ENCODE data around the gene MTPN.

MTPN gene, protein sequence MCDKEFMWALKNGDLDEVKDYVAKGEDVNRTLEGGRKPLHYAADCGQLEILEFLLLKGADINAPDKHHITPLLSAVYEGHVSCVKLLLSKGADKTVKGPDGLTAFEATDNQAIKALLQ

DNA sequence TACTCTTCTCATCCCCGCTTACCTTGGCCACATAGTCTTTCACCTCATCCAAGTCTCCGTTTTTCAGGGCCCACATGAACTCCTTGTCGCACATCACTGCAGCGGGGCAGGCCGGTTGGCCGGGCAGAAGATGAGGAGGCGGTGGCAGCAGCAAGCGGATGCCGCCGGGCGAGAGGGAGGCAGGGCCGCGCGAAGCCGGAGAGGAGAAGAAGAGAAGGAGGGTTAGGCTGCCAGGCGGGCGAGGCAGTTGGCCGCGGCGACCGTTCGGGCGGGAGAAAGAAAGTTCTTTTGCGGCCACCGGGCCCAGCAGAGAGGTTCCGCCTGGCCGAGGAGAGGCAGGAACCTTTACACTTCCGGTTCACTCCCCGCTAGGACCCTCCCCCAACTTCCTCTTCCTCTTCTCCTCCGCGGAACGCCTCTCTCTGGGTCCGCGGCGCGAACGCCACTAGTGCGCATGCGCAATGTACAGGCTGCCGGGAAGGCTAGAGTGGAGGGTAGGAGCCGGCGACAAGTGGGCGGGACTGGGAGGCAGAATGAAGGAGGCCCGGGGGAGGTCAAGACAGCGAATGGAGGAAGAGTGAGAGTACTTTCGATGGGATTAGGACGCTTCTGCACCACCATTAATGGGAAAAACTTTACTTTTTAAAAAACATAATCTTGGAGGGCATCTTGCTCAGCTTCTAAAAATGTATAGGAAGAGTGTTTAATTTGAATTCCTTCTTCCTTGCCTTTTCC is at the start of gene MTPN:
TSS of gene MTPN (minus strand) at position 353 of the 735 bp plus-strand sequence. CDS start at position 94, 259 bp downstream.
- DNase-seq: peak; percentile 96

DNA sequence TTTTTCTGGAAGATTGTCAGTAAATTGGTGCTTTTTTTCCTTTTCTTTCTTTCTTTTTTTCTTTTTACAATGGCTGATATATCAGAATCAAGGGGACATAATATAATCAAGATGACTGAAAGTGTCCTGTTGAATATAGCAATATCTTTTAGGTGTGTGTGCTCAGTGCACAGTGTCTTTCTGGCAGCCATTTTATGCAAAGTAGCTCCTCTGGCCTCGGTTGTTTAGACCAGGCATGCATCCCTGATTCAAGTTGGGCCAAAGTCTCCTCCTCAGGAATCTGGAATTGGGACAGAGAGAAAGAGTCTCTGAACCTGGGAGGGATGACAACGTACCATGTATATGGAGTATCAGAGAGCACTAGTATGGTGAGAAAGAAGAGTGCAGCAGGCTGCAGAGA is 49.0 kb upstream of the MTPN start:
- no peak for DNase-seq

DNA sequence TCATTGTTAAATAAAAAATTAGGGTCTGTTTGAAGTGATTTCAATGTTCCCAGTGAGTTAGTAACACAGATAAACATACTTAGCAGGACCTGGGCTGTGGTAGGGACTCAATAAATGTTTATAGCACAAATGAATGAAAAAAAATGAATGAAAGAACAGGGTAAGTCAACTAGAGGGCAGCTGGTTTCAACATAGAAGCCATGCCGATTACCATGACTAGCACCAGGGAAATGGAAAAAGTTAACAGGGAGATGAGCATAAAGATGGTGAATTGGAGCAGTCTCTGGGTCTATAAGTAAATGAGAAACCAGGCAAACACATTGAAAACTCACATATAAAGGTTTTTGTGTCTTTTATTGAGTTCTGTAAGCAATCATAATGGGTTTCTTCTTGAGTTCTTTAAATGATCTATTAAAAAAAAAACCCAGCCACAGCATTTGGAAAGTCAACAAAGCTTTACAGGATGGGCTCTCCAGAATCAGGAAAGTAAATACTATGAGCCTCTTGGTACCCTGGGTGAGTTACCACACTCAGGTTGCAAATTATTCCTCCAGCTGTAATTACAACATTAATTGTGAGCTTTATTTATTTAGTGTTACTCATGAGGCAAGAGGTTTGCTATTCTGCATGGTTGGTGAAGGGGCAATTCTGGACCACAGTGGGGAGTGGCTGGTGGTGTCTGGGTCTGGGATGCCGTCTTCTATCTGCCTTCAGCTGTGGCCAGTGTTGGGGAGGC is 46.1 kb upstream of the MTPN start:
- DNase-seq: no peak

DNA sequence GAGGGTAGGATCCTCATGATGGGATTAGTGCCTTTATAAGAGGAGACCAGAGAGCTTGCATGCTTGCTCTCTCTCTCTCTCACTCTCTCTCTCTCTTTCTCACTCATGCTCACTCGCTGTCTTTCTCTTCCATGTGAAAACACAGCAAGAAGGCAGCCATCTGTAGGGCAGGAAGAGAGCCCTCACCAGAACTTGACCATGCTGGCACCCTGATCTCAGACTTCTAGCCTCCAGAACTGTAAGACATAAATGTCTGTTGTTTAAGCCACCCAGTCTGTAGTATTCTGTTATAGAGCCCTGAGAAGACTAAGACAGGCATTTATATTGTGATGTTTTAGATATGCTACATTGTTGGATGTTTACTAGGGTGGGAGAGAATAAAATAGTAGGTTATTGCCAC is 43.4 kb upstream of the MTPN start:
- DNase-seq: no peak

DNA sequence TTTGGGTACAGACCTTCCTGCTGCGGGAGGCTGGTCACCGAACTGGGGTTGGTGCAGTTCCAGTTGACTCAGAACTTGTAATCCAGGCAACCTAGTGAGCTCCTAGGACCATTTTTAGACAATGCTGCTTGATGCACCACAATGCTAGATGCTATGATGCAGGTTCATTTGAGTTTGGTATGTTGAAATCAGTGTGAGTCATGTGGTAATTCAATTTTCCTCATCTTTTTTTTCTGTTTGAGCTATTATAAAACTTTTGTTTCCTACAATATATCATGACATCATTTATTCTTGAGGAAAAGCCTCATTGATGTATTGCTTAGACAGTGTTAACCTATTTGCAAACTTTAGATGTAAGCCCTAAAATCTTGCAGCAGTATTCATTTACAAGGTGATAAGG is 40.9 kb upstream of the MTPN start:
- DNase-seq: no peak

DNA sequence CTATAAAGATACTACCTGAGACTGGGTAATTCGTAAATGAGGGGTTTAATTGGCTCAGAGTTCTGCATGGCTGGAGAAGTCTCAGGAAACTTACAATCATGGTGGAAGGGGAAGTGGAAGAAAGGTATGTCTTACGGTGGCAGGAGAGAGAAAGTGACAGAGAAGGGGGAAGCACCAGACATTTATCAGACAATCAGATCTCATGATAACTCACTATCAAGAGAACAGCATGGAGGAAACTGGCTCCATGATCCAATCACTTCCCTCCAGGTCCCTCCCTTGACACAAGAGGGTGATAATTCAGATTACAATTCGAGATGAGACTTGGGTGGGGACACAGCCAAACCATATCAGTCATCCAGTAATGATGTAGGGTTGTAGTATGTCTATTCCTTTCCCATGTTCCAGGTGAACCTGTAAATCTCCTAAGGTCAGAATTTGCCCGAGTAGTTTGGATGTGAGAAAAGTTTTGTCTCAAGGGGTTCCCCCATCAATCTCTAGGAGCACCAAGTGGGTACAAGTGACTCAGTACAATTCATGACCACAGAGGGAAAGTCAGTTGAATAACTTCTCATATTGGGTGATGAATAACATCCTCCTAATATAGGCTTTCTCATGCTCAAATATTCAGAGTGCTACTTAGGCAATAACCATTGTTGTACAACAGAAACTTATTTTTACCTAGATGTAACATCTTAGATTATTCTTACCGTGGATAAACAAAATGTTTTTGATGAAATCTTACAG is 39.7 kb upstream of the MTPN start:
- DNase-seq: no peak

DNA sequence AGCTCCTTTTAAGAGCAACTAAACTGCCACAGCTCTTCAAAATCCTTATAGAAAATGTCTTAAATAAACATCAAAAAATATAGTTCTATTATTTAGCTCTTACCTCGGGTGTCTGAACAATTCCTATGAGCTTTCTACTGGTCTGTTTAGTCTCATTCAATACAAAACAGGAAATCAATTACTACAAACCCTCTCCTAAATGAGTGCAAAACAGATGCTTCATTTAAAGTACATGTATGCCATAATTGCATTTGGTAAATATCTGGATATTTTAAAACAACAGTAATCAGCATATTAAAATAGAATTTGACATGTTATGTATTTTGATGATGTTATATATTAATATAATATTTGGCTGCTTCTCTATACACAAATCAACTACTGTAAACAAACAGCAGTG is 38.5 kb upstream of the MTPN start:
- no peak for DNase-seq

DNA sequence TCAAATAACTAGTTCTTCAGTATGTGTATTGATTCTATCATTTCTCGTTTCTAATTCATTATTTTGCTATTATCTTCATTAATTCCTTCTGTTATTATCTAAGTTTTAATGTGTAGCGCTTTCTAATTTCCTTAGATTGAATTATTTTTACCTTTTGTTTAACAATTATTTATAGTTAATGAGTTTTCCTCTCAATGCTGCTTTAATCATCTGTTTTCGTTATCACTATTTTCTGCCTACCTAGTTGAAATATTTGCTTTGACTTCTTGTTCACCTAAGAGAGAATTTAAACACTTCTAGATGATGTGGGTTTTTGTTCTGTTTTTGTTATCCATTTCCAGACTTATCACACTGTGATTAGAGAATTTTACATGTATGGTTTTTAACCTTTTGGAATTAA is 37.5 kb upstream of the MTPN start:
- DNase-seq: no peak

DNA sequence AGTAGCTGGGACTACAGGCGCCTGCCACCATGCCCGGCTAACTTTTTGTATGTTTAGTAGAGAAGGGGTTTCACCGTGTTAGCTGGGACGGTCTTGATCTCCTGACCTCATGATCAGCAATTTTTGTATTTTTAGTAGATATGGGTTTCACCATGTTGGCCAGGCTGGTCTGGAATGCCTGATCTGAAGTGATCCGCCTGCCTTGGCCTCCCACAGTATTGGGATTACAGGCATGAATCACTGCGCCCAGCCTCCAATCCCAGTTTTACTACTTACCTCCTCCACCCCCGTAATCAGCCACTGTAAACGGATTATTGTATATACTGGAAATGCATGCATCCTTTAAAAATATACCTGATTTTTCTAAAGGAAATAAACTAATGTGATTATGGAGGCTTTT is 35.1 kb upstream of the MTPN start:
- no peak for DNase-seq

DNA sequence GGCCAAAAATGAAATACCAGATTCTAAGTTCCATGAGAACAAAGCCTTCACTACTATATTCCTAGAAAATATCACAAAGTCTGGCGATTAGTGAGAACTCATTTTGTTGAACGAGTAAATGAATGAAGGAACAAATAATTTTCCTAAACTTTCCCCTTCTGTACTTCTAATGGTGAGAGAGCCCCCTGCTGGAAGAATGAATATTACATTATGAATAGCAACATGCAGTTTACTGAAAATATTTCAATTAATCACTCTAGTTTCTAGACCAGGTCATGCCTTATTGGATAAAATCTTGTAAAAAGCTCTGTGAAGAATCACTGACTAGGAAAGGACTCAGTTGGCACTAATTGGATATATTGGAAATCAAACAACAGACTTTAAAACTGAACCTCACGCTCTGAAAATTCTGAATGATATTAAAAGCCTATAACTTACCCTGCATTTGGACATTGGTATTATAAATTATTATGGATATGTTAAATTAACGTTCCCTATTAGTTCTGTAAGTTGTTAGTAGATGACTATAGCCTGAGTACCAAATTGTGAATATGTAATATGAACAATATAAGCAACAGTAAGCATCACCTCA is 32.4 kb upstream of the MTPN start:
- DNase-seq: no peak

DNA sequence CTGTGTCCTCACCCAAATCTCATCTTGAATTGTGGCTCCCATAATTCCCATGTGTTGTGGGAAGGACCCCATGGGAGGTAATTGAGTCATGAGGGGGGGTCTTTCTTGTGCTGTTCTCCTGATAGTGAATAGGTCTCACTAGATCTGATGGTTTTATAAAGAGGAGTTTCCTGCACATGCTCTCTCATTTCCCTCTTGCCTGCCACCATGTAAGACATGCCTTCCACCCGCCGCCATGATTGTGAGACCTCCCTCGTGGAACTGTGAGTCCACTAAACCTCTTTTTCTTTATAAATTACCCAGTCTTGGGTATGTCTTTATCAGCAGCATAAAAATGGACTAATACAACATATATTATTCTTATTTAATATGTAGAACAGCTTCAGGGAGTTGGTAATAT is 29.0 kb upstream of the MTPN start:
- DNase-seq: no peak

DNA sequence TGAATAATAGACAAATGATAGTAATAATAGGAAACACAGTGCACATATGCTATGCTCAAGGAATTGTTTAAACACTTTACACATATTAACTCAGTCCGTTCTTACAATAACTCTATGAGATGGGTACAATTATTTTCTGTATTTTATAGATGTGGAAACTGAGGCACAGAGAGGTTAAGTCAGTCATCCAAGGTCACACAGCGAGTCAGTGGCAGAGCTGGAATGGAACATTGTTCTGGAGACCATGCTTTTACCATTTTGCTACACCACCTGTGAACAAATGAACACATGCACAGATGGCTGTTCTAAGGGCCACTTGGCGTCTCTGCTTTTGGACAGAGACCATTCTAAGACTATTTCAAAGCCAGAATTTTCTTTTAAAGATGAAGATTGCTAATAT is 26.9 kb upstream of the MTPN start:
- DNase-seq: no peak

DNA sequence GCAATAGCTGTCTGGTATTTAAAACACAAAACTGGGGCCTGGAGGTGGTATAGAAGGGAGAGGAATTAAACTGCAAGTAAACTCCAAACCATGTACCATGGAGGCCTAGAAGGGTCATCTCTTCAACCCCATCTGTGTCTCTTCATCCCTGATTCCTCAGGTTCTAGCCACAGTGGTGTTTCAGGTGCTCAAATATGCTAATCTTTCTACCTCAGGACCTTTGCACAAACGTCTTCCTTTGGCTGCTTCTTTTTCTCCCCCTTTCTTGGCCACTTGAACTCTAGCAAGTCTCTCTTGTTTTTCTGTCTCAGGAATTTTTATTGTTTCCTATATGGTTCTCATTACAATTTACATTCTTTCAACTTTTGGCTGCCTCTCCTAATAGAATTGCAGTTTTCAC is 25.6 kb upstream of the MTPN start:
- no peak for DNase-seq

DNA sequence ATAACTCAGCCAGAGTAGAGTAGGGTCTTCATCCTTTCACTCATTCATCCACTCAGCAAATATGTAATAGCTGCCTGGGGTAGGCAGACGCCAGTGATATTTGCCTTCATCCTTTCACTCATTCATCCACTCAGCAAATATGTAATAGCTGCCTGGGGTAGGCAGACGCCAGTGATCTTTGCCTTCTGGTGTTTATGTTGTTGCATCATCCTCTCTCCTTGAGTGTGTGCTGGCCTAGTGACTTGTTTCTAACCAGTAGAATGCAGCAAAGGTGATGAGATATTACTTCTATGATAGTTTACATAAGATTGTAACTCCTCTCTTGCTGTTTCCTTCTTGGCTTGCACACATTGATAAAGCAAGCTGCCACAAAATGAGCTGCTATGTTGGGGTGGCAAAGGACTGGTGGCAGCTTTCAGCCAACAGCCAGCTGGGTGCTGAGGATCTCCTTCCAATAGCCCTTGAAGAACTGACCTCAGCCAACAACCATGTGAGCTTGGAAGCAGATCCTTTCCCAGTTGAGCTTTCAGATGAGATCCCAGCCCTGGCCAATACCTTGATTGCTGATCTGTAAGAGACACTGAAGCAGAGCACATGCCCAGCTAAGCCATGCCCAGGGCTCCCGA is 23.2 kb upstream of the MTPN start:
- DNase-seq: no peak

DNA sequence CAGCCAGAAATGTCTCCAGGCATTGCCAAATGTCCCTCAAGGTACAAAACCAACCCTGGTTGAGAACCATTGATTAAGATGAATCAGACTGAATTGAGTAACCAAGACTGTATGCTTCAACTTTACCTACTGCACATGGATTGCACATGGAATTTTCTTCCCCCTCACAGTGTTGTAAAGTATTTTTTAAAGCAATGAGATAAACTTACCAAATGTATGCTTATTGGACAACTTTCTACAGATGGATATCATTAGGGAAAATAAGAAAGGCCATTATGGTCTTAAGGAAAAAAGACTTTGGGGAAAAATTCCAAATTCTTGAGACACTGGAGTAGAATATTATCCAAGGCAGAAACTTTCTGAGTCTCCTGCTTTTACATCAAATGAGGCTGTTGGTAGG is 20.9 kb upstream of the MTPN start:
- DNase-seq: no peak

DNA sequence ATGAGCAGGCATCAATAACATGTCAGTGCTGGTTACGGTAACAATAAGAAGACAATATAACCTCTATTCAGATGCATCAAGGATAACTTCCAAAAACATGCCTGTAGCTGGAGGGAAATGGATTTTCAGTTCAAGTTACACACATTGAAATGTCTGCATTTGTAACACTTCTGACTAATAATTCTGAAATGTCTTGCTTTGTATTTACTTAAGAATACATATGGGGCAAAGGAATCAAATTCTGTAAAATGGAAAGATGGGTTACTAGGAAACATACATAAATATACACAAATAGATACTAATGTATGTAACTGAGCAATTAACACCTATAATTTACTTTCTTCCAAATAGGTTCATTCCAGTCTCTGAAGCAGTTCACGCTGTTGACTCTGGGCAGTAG is 18.6 kb upstream of the MTPN start:
- no peak for DNase-seq

DNA sequence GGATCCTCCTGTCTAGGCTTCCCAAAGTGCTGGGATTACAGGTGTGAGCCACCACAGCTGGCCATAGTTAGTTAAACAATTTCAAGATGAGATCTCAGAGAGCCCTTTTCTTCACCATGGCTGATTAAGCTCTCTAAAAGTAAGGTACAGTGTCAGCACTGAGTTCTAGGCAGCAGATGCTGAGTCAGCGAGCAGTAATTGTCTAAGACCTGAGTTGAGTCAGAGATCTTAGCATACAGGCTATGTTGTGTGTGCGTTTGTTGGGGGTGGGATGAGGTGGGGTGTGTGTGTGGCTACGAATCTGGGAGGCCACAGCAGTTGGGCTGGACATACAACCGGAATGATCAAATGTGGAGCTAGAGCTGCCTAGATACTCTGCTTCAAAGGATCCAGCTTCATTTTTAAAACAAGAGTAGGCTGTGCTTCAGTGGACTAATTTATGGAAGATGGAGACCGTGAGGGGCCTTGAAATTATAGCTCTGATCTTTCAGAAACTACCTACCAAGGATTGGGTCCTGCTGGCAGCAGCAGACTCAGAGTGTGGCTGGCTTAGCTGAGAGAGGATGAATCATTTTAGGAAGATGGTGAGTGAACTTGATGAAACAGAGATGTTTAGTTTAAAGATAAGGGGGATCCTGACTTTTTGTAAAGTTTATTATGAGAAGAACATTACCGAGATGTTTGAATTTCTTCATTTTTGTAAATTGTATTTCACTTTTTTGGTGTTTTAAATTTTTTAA is 17.5 kb upstream of the MTPN start:
- DNase-seq: no peak

DNA sequence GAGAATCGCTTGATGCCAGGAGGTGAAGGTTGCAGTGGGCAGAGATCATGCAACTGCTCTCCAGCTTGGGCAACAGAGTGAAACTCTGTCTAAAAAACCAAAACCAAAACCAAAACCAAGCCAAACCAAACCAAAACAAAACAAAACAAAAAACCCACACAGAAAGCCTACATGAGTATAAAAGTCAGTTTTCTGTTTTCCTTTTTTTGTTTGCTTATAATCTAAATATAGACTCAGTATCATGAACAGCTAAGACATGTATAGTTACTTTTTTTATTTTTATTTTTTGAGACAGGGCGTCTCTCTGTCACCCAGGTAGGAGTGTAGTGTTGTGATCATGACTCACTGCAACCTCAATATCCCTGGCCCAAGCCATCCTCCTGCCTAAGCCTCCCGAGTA is 16.8 kb upstream of the MTPN start:
- no peak for DNase-seq

DNA sequence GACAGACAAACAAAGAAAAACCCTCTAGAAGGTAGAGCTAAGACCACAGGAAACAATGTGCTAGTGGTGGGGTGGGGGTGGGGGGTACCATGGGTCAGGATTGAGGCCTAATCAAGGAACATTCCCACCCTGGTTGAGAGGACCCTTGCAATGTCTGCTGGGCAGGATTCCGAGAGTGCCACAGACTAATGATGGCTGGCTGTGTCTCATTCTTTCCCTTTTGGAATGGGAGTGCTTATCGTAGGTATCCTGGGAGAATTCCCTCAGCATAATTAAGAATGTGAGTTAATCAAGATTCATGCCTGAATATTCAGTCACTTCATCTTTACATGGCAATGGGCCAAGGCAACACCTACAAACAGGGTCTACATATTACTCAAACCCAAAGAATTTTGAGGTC is 14.7 kb upstream of the MTPN start:
- no peak for DNase-seq

DNA sequence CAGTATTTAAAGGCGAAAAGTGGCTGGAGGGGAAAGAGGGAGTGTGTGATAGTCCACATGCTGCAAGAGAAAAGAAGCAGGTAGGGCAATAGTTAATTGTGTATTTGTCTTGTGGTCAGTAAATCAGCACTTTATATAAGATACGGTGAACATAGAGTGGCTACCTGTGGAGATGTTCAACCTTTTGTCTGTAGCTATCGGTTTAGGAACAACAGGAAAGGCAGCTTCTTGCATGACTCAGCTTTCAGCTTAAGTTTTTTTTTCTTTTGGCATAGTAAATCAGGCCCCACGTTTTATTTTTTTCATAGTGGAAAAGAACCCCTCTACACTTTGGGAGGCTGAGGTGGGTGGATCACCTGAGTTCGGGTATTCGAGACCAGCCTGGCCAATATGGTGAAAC is 14.2 kb upstream of the MTPN start:
- no peak for DNase-seq

DNA sequence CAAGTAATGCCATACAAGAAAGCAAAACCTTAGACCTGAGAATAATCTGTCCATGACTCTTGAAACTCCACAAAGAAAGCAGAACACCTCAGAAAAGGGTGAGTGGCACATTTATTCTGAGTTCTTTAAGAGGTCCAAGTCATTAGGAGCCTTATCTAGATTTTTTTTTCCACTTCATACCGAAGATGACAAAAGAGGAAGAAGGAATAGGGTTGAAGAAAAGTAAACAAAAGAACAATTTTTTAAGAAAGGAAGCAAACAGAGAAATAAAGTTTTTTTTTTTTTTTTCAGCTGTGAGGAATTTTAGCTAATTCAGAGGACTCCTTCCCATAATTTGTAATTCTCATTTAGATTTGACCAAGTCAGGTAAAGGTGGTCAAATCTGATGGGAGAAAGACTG is 13.1 kb upstream of the MTPN start:
- DNase-seq: no peak

DNA sequence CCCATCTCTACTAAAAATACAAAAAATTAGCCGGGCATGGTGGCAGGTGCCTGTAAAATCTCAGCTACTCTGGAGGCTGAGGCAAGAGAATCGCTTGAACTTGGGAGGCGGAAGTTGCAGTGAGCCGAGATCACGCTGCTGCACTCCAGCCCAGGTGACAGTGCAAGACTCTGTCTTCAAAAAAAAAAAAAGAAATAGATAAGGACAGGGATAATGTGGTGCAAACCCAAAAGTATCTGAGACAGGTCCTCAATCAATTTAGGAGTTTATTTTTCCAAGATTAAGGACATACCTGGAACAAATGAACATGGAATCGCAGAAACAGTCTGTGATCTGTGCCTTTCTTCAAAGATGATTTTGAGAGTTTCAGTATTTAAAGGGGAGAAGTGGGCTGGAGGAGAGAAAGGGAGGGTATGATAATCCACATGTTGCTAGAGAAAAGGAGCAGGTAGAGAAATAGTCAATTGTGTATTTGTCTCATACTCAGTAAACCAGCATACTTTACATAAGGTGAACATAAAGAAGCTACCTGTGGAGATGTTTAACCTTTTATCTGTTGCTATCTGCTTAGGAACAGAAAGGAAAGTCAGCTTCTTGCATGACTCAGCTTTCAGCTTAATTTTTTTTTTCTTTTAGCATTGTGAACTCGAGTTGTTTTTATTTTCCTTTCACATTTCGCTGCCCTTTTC is 4.9 kb upstream of the MTPN start:
- no peak for DNase-seq

All from activated naive CD4-positive, alpha-beta T cell treated with anti-CD3 and anti-CD28 coated beads, Interleukin-2, amount 50 U/mL, for 16 hours (primary cell).